Mesodermal cell (in vitro differentiated cells): ENCODE results near the gene APH1B.
A peak's percentile ranks its signal among the peaks of the same experiment; 100 is the strongest.

Experiments
- H3K27ac ChIP-seq: 2 replicates; pipeline ENCODE4 v1.7.0; 2013; ENCODE audit warnings: mild to moderate bottlenecking, low read depth, low read length, moderate library complexity; ENCODE audit not compliant: severe bottlenecking
- H3K36me3 ChIP-seq: 2 replicates; pipeline ENCODE4 v1.7.1; 2013; ENCODE audit warnings: mild to moderate bottlenecking, low read length, moderate library complexity; ENCODE audit not compliant: control insufficient read depth, insufficient read depth
- H3K4me1 ChIP-seq: one replicate; pipeline ENCODE4 v1.7.1; 2013; ENCODE audit warnings: mild to moderate bottlenecking, low read length; ENCODE audit not compliant: insufficient read depth, control insufficient read depth, poor library complexity, severe bottlenecking
- H3K4me3 ChIP-seq: 2 replicates; pipeline ENCODE4 v1.7.0; 2013; ENCODE audit warnings: low read length, control low read depth, mild to moderate bottlenecking; ENCODE audit not compliant: insufficient read depth, poor library complexity, severe bottlenecking; ENCODE audit errors: extremely low read depth
- H3K9me3 ChIP-seq: 2 replicates; pipeline ENCODE4 v1.7.1; 2013; ENCODE audit warnings: mild to moderate bottlenecking, low read length, moderate library complexity; ENCODE audit not compliant: control insufficient read depth
- WGBS, 2 experiments: methylation state at CpG; one replicate each; pipeline ENCODE4 v1.1.5; 2013; ENCODE audit warnings: missing lambda C conversion rate in 2 of 2; ENCODE audit not compliant: insufficient coverage in 2 of 2; 5-methylcytosine and 5-hydroxymethylcytosine counted together

APH1B gene

GRCh38 chr15:63251701-63252100 lies 25.7 kb upstream of the APH1B start:
- WGBS, 2 experiments, result no CpG with 5 or more reads among the region's 2 CpGs
- peaks cover 23% of the 10 kb centered on the region for H3K36me3 ChIP-seq
- H3K9me3 ChIP-seq, result no peaks in the 10 kb centered on the region
- no peak overlapping the region for H3K27ac ChIP-seq
- H3K4me1 ChIP-seq, result peaks cover 15% of the 10 kb centered on the region
- H3K4me3 ChIP-seq, result no peak overlapping the region

DNA sequence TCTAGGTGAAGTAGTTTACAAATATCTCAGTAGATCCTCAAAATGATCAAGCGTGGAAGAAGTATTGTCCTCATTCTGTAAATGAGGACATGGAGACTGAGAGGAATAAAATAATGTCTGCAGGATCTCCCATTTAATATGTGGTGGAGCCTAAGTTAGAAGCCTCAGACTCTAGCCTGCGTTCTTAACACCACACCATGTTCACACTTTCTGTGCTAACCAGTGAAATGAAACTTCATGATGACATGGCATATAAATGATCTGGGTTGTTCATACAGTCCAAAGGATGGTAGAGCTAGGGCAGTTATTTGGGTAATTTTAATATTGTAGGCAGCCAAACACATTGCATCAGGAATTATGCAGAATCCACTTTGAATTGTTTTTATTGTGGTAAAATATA lies 25.1 kb upstream of the APH1B start:
- Histone ChIP-seq H3K27ac (no peak overlapping the region), H3K4me1 (peaks cover 20% of the 10 kb centered on the region), H3K36me3 (peaks cover 21% of the 10 kb centered on the region), H3K4me3 (no peak overlapping the region), H3K9me3 (no peaks in the 10 kb centered on the region)
- WGBS, 2 experiments, result 100% methylated on average over 1 of the region's 2 CpGs; no CpG with 5 or more reads in 1 of the 2 experiments

GRCh38 chr15:63254991-63255390 lies 22.4 kb upstream of the APH1B start:
- peaks cover 22% of the 10 kb centered on the region for H3K36me3 ChIP-seq
- H3K4me3 ChIP-seq, result no peak overlapping the region
- 100% methylated on average over 1 of the region's 2 CpGs; no CpG with 5 or more reads in 1 of the 2 experiments for WGBS, 2 experiments
- H3K9me3 ChIP-seq, result peaks cover 6% of the 10 kb centered on the region
- peaks cover 25% of the 10 kb centered on the region for H3K4me1 ChIP-seq
- H3K27ac ChIP-seq, result no peak overlapping the region

GRCh38 chr15:63255489-63255990 lies 21.9 kb upstream of the APH1B start:
- peaks cover 6% of the 10 kb centered on the region for H3K9me3 ChIP-seq
- WGBS, 2 experiments, result no CpG with 5 or more reads among the region's 1 CpG
- peak overlapping the region; percentile 97 for H3K27ac ChIP-seq
- peaks cover 27% of the 10 kb centered on the region for H3K4me1 ChIP-seq
- H3K4me3 ChIP-seq, result no peak overlapping the region
- peaks cover 27% of the 10 kb centered on the region for H3K36me3 ChIP-seq

GRCh38 chr15:63256433-63257274 lies 20.8 kb upstream of the APH1B start:
- 0% methylated on average over 1 of the region's 5 CpGs; no CpG with 5 or more reads in 1 of the 2 experiments for WGBS, 2 experiments
- Histone ChIP-seq H3K4me3 (no peak overlapping the region), H3K27ac (peak overlapping the region; percentile 97), H3K9me3 (peaks cover 6% of the 10 kb centered on the region), H3K4me1 (peaks cover 25% of the 10 kb centered on the region), H3K36me3 (peaks cover 32% of the 10 kb centered on the region)

GRCh38 chr15:63258658-63259057 lies 18.7 kb upstream of the APH1B start:
- no peak overlapping the region for H3K27ac ChIP-seq
- H3K36me3 ChIP-seq, result peaks cover 38% of the 10 kb centered on the region
- peaks cover 6% of the 10 kb centered on the region for H3K9me3 ChIP-seq
- peaks cover 25% of the 10 kb centered on the region for H3K4me1 ChIP-seq
- H3K4me3 ChIP-seq, result no peak overlapping the region
- 94 to 100% methylated on average over 2 of the region's 2 CpGs for WGBS, 2 experiments

- Histone ChIP-seq H3K27ac (no peak overlapping the region), H3K4me1 (peaks cover 17% of the 10 kb centered on the region), H3K4me3 (no peak overlapping the region), H3K36me3 (peaks cover 38% of the 10 kb centered on the region), H3K9me3 (peaks cover 6% of the 10 kb centered on the region)
- WGBS, 2 experiments, result no CpG with 5 or more reads among the region's 5 CpGs
Observed at GRCh38 chr15:63260791-63261190, 16.6 kb upstream of the APH1B start.

DNA sequence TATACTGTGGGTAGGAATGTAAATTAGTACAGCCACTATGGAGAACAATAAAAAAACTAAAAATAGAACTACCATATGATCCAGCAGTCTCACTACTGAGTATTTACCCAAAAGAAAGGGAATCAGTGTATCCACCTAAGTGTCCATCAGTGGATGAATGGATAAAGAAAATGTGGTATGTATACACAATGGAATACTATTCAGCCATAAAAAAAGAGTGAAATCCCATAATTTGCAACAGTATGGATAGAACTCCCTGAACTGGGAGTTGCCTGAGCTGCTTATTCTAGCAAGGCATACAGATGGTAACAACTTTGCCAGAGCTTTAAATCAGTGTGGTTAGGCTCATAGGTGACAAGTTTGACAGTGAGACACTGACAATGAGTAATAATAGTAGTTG lies 16.1 kb upstream of the APH1B start:
- H3K36me3 ChIP-seq, result peaks cover 38% of the 10 kb centered on the region

GRCh38 chr15:63263519-63263918 lies 13.9 kb upstream of the APH1B start:
- H3K9me3 ChIP-seq, result peaks cover 2% of the 10 kb centered on the region
- peaks cover 33% of the 10 kb centered on the region for H3K36me3 ChIP-seq
- H3K4me1 ChIP-seq, result peaks cover 6% of the 10 kb centered on the region
- 86 to 91% methylated on average over 6 of the region's 6 CpGs for WGBS, 2 experiments
- no peak overlapping the region for H3K4me3 ChIP-seq
- no peak overlapping the region for H3K27ac ChIP-seq

More for the DNA sequence above, 16.1 kb upstream of the APH1B start:
- Histone ChIP-seq H3K27ac (no peak overlapping the region), H3K4me3 (no peak overlapping the region), H3K4me1 (peaks cover 14% of the 10 kb centered on the region), H3K9me3 (peaks cover 6% of the 10 kb centered on the region)

GRCh38 chr15:63264688-63265293 lies 12.6 kb upstream of the APH1B start:
- Histone ChIP-seq H3K27ac (no peak overlapping the region), H3K4me3 (no peak overlapping the region), H3K36me3 (peaks cover 30% of the 10 kb centered on the region), H3K4me1 (peaks cover 3% of the 10 kb centered on the region), H3K9me3 (no peaks in the 10 kb centered on the region)
- WGBS, 2 experiments, result 78 to 100% methylated on average over 1 of the region's 1 CpG

DNA sequence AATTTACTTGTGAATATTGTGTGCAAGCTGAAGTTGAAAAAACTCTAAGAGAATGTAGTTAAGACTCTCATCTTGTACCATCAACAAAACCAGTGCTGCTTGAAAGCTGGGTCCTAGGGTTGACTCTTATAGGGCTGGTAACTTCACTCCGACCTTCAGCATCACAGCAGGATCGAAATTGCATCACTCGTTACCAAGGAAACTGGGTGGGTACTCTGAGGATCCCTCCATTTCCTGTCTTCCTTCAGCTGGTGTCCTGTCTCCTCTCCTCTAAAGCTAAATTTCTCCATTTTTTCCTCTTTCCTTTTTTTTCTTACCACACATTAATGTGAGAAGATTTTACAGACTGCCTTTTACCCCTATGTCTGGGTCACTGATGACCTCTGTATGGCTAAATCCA lies 3.0 kb upstream of the APH1B start:
- Histone ChIP-seq H3K4me1 (peaks cover 9% of the 10 kb centered on the region), H3K27ac (no peak overlapping the region), H3K4me3 (no peak overlapping the region), H3K9me3 (no peaks in the 10 kb centered on the region), H3K36me3 (no peaks in the 10 kb centered on the region)
- WGBS, 2 experiments, result 79 to 91% methylated on average over 3 of the region's 3 CpGs
